Small intestine (tissue), 7 donors: ENCODE data around the gene ADGRL4. TPM values are rescaled to one million over a fixed set of nuclear protein-coding genes. Genes with fewer than 3 reads are reported as not detected.

Experiments
- DNase-seq, 2 donors: peaks; one replicate each; pipeline versions ENCODE4 v3.0.0 to v3.0.0-alpha.2; 2013
- FAIRE-seq: peaks from 2 replicates; lab custom pipeline; 2012; peaks lifted over from hg19 to GRCh38; lab: Jason Lieb, UNC
- H3K27ac ChIP-seq, 3 donors: one replicate each; pipeline ENCODE4 v1.5.1; 2013; ENCODE audit warnings: low read length in 2 of 3, mild to moderate bottlenecking in 2 of 3, control low read depth in 1 of 3, inconsistent platforms in 1 of 3, low read depth in 1 of 3, moderate library complexity in 1 of 3
- H3K27me3 ChIP-seq, 3 donors: one replicate each; pipeline ENCODE4 v1.6.1; 2013; ENCODE audit warnings: low read length in 3 of 3, inconsistent platforms in 1 of 3; ENCODE audit not compliant: control insufficient read depth in 3 of 3, insufficient read depth in 3 of 3
- H3K36me3 ChIP-seq, 3 donors: one replicate each; pipeline ENCODE4 v1.6.1; 2013; ENCODE audit warnings: low read length in 3 of 3, inconsistent platforms in 1 of 3, low read depth in 1 of 3, mild to moderate bottlenecking in 1 of 3, moderate library complexity in 1 of 3; ENCODE audit not compliant: control insufficient read depth in 3 of 3, insufficient read depth in 2 of 3
- H3K4me1 ChIP-seq, 3 donors: one replicate each; pipeline ENCODE4 v1.6.1; 2013; ENCODE audit warnings: low read length in 2 of 3, inconsistent platforms in 1 of 3, low read depth in 1 of 3, mild to moderate bottlenecking in 1 of 3, moderate library complexity in 1 of 3; ENCODE audit not compliant: control insufficient read depth in 3 of 3, insufficient read depth in 2 of 3
- H3K4me3 ChIP-seq, 3 donors: one replicate each; pipeline ENCODE4 v1.5.1; 2013; ENCODE audit warnings: low read length in 3 of 3, control low read depth in 1 of 3, inconsistent platforms in 1 of 3, low read depth in 1 of 3, mild to moderate bottlenecking in 1 of 3, moderate library complexity in 1 of 3
- H3K9me3 ChIP-seq, 2 donors: one replicate each; pipeline ENCODE4 v1.6.1; 2013; ENCODE audit warnings: low read depth in 1 of 2, low read length in 1 of 2; ENCODE audit not compliant: control insufficient read depth in 2 of 2, insufficient read depth in 1 of 2
- WGBS, 3 donors: extraction: QIAGEN DNeasy Blood & Tissue Kit; methylation state at CpG; one replicate each; pipeline ENCODE4 v1.1.7; 2013; 5-methylcytosine and 5-hydroxymethylcytosine counted together
- polyA plus RNA-seq, 4 donors: library from polyadenylated mRNA; stranded (reverse) in 3 of 4; unstranded in 1 of 4; fragments of 200-250 nt in 3 of 4; fragments of 120-200 nt in 1 of 4; gene quantifications; one replicate each; pipeline versions ENCODE4 v1.2.1 to v1.2.3, GENCODE V29; 2013
- donor health status: healthy with polysubstance abuse.
- donor health status: control.
- donor health status: control.
- donor health status: Bipolar disorder and iron deficiency.
- donor health status: healthy.

ADGRL4 gene
- polyA plus RNA-seq, 4 donors, result 0.27 to 11.0 (median 3.2) TPM

DNA sequence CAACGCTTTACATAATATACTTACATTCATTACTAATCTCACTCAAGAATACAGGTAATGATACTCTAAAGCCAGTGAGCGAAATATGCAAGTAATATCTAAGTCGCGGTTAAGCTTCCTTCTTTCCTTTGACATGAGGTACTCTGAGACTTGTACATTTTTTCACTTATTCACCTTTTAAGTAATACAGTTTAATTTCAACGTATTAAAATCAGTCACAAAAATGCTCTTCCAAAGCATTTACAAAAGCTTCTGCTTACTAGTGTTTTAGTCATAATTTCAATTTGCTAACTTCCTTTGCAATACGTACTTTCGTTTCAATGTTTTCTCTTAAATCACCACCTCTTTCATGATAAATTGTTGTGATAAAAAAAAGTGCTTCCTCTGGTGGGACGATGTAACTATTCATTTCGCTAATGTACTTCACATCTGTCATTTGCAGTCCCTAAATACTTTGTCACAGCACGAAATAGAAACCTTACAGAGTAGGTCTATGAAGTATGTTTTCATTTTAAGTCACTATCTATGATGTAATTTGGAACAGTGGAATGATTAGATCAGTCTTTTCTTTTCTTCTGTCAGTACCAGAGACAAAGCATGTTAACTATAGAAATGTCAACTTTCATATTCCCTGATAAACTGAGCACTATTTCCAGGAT lies 34.0 kb upstream of the ADGRL4 start:
- no peak overlapping the region for H3K27ac ChIP-seq
- no peaks in the 10 kb centered on the region for H3K4me1 ChIP-seq
- DNase-seq (no peak), FAIRE-seq (no peak)
- peaks cover 0 to 9% of the 10 kb centered on the region in 2 donors for H3K9me3 ChIP-seq
- 37 to 47% (median 45%) methylated on average over 10 of the region's 10 CpGs for WGBS, 3 donors
- no peak overlapping the region for H3K4me3 ChIP-seq
- H3K27me3 ChIP-seq, result no peaks in the 10 kb centered on the region
- H3K36me3 ChIP-seq, result no peaks in the 10 kb centered on the region

DNA sequence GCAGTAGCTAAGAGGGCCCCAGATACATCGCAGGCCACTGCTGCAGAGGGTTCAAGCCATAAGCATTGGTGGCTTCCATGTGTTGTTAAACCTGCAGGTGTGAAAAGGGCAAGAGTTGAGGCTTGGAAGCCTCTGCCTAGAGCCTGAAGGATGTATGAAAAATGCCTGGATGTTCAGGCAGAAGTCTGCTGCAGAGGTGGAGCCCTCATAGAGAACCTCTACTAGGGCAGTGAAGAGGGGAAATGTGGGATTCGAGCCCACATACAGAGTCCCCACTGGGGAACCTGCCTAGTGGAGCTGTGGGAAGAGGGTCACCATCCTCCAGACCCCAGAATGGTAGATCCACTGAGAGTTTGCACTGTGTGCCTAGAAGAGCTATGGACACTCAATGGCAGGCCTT lies 30.6 kb upstream of the ADGRL4 start:
- peaks cover 0 to 9% of the 10 kb centered on the region in 2 donors for H3K9me3 ChIP-seq
- no peaks in the 10 kb centered on the region for H3K4me1 ChIP-seq
- H3K36me3 ChIP-seq, result no peaks in the 10 kb centered on the region
- no peaks in the 10 kb centered on the region for H3K27me3 ChIP-seq
- WGBS, 3 donors, result 48 to 81% (median 62%) methylated on average over 2 of the region's 2 CpGs
- H3K27ac ChIP-seq, result no peak overlapping the region
- DNase-seq (no peak), FAIRE-seq (no peak)
- H3K4me3 ChIP-seq, result no peak overlapping the region

DNA sequence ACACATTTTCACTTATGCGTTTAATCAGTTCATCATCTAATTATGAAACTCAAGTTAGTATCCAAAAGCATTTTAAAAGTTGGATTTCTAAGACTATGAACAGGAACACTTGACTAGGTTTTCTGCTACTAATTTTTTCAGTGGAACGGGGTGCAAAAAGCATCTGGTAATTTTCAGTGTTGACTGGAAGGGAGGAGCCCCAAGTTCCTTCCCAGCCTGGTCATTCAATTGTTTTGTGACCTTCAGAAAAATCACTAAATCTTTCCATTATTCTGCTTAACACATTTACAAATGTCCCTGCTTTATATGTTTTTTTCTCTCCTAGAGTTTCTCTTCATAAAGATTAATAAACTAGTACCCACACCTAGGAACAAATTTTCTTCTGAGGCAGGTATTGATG lies 6.0 kb upstream of the ADGRL4 start:
- no peaks in the 10 kb centered on the region for H3K36me3 ChIP-seq
- no peaks in the 10 kb centered on the region for H3K4me1 ChIP-seq
- no peaks in the 10 kb centered on the region for H3K27me3 ChIP-seq
- no peak overlapping the region for H3K27ac ChIP-seq
- 83 to 92% (median 84%) methylated on average over 2 of the region's 2 CpGs for WGBS, 3 donors
- H3K9me3 ChIP-seq, result no peaks in the 10 kb centered on the region
- H3K4me3 ChIP-seq, result no peak overlapping the region
- no peak for DNase-seq
- no peak for FAIRE-seq

DNA sequence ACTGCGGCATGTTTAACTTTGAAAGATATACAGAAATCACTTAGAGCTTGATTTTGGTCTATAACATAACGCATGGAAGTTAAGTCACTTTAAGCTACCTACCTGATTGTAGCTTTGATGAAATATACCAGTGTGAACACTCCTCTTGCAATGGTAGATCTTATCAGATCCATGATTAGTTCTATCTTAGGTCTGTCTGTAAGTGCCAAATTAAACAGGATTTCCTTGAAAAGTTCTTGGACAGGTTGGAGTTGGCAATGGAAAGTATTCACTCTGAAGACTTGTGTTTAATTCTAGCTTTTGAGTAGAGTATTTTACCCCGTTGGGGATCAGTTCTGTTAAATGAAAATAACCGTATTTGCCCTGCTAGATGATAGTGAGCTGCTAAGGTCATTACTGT lies 4.1 kb upstream of the ADGRL4 start:
- no peaks in the 10 kb centered on the region for H3K36me3 ChIP-seq
- no peaks in the 10 kb centered on the region for H3K4me1 ChIP-seq
- DNase-seq (no peak), FAIRE-seq (no peak)
- H3K27ac ChIP-seq, result no peak overlapping the region
- H3K27me3 ChIP-seq, result peaks cover 0 to 6% (median 0%) of the 10 kb centered on the region in 3 donors
- H3K9me3 ChIP-seq, result no peaks in the 10 kb centered on the region
- no peak overlapping the region for H3K4me3 ChIP-seq
- WGBS, 3 donors, result 83 to 91% (median 87%) methylated on average over 4 of the region's 4 CpGs

DNA sequence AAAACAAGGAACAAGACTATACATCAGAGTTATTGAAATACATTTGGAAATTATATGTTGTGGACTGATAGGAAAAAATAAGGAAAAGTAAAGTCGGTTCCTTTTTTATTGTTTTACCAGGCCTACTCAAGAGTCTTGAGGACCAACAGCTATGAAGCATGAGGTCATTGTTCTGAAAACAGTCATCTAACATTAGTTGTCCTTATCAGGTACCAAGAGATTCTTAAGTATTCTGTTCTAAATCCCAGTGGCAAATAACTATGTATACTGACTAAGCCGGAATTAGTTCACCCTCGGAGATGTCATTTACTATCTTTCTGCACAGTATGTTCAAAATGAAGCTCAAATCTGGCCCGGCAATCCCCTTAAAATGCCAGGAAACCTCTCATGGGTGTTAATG lies 585 bp downstream of the ADGRL4 start:
- Histone ChIP-seq H3K4me3 (peak overlapping the region in 1 of 3 donors; percentile 24), H3K27me3 (peaks cover 0 to 6% (median 0%) of the 10 kb centered on the region in 3 donors), H3K9me3 (no peaks in the 10 kb centered on the region), H3K36me3 (no peaks in the 10 kb centered on the region), H3K4me1 (no peaks in the 10 kb centered on the region), H3K27ac (peak overlapping the region in 1 of 3 donors; percentile 47)
- DNase-seq, result peak in 1 of 2 donors; percentile 1
- WGBS, 3 donors, result 65 to 68% (median 65%) methylated on average over 4 of the region's 4 CpGs
- no peak for FAIRE-seq

DNA sequence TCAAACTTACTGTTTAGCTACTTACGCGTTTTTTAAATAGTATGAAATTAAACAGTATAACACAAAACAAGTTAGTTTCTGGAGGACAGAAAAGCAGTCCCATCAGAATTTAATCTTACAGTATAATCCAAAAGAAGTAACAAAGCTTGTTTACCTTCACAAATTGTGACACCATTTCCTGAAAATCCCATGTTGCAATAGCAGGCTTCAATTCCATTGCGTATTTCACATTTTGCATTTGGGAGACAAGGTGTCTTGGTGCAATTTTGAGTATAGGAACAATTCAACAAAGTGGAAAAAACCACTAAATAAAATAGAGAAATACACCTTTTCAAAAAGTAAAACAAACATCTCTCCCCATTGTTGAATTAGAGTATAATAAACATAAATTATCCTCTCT lies 1.6 kb downstream of the ADGRL4 start:
- 88 to 97% (median 93%) methylated on average over 3 of the region's 3 CpGs for WGBS, 3 donors
- no peaks in the 10 kb centered on the region for H3K9me3 ChIP-seq
- H3K4me3 ChIP-seq, result no peak overlapping the region
- peaks cover 0 to 6% (median 0%) of the 10 kb centered on the region in 3 donors for H3K27me3 ChIP-seq
- FAIRE-seq (no peak), DNase-seq (no peak)
- H3K27ac ChIP-seq, result no peak overlapping the region
- H3K4me1 ChIP-seq, result no peaks in the 10 kb centered on the region
- H3K36me3 ChIP-seq, result no peaks in the 10 kb centered on the region

GRCh38 chr1:78996791-78997190 lies 9.7 kb downstream of the ADGRL4 start:
- WGBS, 3 donors, result 70 to 77% (median 74%) methylated on average over 1 of the region's 1 CpG
- H3K4me1 ChIP-seq, result no peaks in the 10 kb centered on the region
- H3K27me3 ChIP-seq, result no peaks in the 10 kb centered on the region
- H3K9me3 ChIP-seq, result no peaks in the 10 kb centered on the region
- no peaks in the 10 kb centered on the region for H3K36me3 ChIP-seq
- H3K4me3 ChIP-seq, result no peak overlapping the region
- no peak for DNase-seq
- H3K27ac ChIP-seq, result no peak overlapping the region
- FAIRE-seq, result no peak

- no peak for DNase-seq
- no peaks in the 10 kb centered on the region for H3K4me1 ChIP-seq
- no peak for FAIRE-seq
- H3K27me3 ChIP-seq, result no peaks in the 10 kb centered on the region
- H3K27ac ChIP-seq, result no peak overlapping the region
- no peaks in the 10 kb centered on the region for H3K9me3 ChIP-seq
- H3K36me3 ChIP-seq, result no peaks in the 10 kb centered on the region
- WGBS, 3 donors, result 44 to 79% (median 61%) methylated on average over 2 of the region's 2 CpGs
- no peak overlapping the region for H3K4me3 ChIP-seq
Measured at GRCh38 chr1:78987042-78987441, 19.5 kb downstream of the ADGRL4 start.

- FAIRE-seq, result no peak
Measured at GRCh38 chr1:78980511-78980910, 26.0 kb downstream of the ADGRL4 start.

More at GRCh38 chr1:78980511-78980910, 26.0 kb downstream of the ADGRL4 start:
- Histone ChIP-seq H3K27ac (no peak overlapping the region), H3K27me3 (no peaks in the 10 kb centered on the region), H3K36me3 (no peaks in the 10 kb centered on the region), H3K4me3 (no peak overlapping the region), H3K9me3 (no peaks in the 10 kb centered on the region), H3K4me1 (no peaks in the 10 kb centered on the region)
- no peak for DNase-seq
- WGBS, 3 donors, result 70 to 75% (median 75%) methylated on average over 3 of the region's 3 CpGs
